Aorta (tissue), 5 donors: ENCODE results near the gene ZNF646. TPM values are rescaled to one million over a fixed set of nuclear protein-coding genes. Genes with fewer than 3 reads are reported as not detected.

Source experiments
- ATAC-seq: fragments of 200-7000 bp; cut with Tn5 transposase; one replicate; pipeline ENCODE4 v1.9.1; 2022; ENCODE audit warnings: moderate library complexity; ENCODE audit not compliant: low FRiP score
- DNase-seq, 2 donors: peaks; one replicate each; pipeline ENCODE4 v3.0.0-alpha.2; 2020
- H3K27ac ChIP-seq, 2 donors: one replicate each; pipeline ENCODE4 v1.5.1; 2013; ENCODE audit warnings: low read length in 2 of 2, mild to moderate bottlenecking in 2 of 2, moderate library complexity in 2 of 2, control low read depth in 1 of 2, inconsistent platforms in 1 of 2, low read depth in 1 of 2
- H3K27me3 ChIP-seq, 2 donors: one replicate each; pipeline ENCODE4 v1.6.1; 2013; ENCODE audit warnings: control low read depth in 1 of 2, low read length in 1 of 2, mild to moderate bottlenecking in 1 of 2, moderate library complexity in 1 of 2; ENCODE audit not compliant: insufficient read depth in 2 of 2, control insufficient read depth in 1 of 2
- H3K36me3 ChIP-seq, 2 donors: one replicate each; pipeline ENCODE4 v1.6.1; 2013; ENCODE audit warnings: control low read depth in 1 of 2, low read length in 1 of 2, mild to moderate bottlenecking in 1 of 2; ENCODE audit not compliant: insufficient read depth in 2 of 2, control insufficient read depth in 1 of 2
- H3K4me1 ChIP-seq, 2 donors: one replicate each; pipeline ENCODE4 v1.6.1; 2013; ENCODE audit warnings: low read length in 2 of 2, control low read depth in 1 of 2, mild to moderate bottlenecking in 1 of 2, moderate library complexity in 1 of 2; ENCODE audit not compliant: insufficient read depth in 2 of 2, control insufficient read depth in 1 of 2
- H3K4me3 ChIP-seq, 2 donors: one replicate each; pipeline ENCODE4 v1.5.1; 2013; ENCODE audit warnings: low read length in 2 of 2, control low read depth in 1 of 2, mild to moderate bottlenecking in 1 of 2
- H3K9me3 ChIP-seq: one replicate; pipeline ENCODE4 v1.6.1; 2013; ENCODE audit warnings: mild to moderate bottlenecking, low read length; ENCODE audit not compliant: control insufficient read depth
- WGBS, 2 donors: extraction: QIAGEN DNeasy Blood & Tissue Kit; methylation state at CpG; one replicate each; pipeline ENCODE4 v1.1.7; 2013; 5-methylcytosine and 5-hydroxymethylcytosine counted together
- intact Hi-C, 2 donors: fragments of 100-400 bp; cut with DNase I; formaldehyde crosslinking; loops; one replicate each; pipeline versions ENCODE4 v1.14.2 to v1.15.0; 2022
- long read RNA-seq, 2 donors: library from polyadenylated mRNA; unstranded; transcript quantifications; one replicate each; pipeline ENCODE4 v2.0.0, GENCODE V29; 2020 to 2021
- polyA plus RNA-seq, 2 donors: library from polyadenylated mRNA; stranded (reverse); fragments of 200-250 nt; gene quantifications; one replicate each; pipeline ENCODE4 v1.2.3, GENCODE V29; 2013
- total RNA-seq, 2 donors: library from RNA; stranded (reverse); fragmentation: NEBNext Ultra II Directional; extraction: Animal tissue kit (Norgen Biotek cat#: 25700); gene quantifications; one replicate each; pipeline ENCODE4 v1.2.1, GENCODE V29; 2021
- donor health status: healthy with polysubstance abuse.
- donor health status: Bipolar disorder and iron deficiency.
- donor health status: DM: no; HTN: no; CAD: no.
- donor health status: DM: no; HTN: no; CAD: no.
- donor health status: DM: yes; HTN: yes; CAD: no.

ZNF646 gene, protein sequence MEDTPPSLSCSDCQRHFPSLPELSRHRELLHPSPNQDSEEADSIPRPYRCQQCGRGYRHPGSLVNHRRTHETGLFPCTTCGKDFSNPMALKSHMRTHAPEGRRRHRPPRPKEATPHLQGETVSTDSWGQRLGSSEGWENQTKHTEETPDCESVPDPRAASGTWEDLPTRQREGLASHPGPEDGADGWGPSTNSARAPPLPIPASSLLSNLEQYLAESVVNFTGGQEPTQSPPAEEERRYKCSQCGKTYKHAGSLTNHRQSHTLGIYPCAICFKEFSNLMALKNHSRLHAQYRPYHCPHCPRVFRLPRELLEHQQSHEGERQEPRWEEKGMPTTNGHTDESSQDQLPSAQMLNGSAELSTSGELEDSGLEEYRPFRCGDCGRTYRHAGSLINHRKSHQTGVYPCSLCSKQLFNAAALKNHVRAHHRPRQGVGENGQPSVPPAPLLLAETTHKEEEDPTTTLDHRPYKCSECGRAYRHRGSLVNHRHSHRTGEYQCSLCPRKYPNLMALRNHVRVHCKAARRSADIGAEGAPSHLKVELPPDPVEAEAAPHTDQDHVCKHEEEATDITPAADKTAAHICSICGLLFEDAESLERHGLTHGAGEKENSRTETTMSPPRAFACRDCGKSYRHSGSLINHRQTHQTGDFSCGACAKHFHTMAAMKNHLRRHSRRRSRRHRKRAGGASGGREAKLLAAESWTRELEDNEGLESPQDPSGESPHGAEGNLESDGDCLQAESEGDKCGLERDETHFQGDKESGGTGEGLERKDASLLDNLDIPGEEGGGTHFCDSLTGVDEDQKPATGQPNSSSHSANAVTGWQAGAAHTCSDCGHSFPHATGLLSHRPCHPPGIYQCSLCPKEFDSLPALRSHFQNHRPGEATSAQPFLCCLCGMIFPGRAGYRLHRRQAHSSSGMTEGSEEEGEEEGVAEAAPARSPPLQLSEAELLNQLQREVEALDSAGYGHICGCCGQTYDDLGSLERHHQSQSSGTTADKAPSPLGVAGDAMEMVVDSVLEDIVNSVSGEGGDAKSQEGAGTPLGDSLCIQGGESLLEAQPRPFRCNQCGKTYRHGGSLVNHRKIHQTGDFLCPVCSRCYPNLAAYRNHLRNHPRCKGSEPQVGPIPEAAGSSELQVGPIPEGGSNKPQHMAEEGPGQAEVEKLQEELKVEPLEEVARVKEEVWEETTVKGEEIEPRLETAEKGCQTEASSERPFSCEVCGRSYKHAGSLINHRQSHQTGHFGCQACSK (N-terminal part only)
- total RNA-seq (10 to 100 TPM; 12.6 to 15.0 TPM), polyA plus RNA-seq (1 to 10 TPM; 1.6 to 4.7 TPM)
- long read RNA-seq, donor 1, full-length matches to known transcripts: 3 of 10 reads
- long read RNA-seq, donor 1, partial matches to known transcripts: 5 of 10 reads
- long read RNA-seq, donor 1, other reads (novel, unspliced or antisense): 2 of 10 reads
- long read RNA-seq, donor 2, full-length matches to known transcripts: 4 of 8 reads
- long read RNA-seq, donor 2, partial matches to known transcripts: 3 of 8 reads
- long read RNA-seq, donor 2, other reads (novel, unspliced or antisense): 1 of 8 reads

DNA sequence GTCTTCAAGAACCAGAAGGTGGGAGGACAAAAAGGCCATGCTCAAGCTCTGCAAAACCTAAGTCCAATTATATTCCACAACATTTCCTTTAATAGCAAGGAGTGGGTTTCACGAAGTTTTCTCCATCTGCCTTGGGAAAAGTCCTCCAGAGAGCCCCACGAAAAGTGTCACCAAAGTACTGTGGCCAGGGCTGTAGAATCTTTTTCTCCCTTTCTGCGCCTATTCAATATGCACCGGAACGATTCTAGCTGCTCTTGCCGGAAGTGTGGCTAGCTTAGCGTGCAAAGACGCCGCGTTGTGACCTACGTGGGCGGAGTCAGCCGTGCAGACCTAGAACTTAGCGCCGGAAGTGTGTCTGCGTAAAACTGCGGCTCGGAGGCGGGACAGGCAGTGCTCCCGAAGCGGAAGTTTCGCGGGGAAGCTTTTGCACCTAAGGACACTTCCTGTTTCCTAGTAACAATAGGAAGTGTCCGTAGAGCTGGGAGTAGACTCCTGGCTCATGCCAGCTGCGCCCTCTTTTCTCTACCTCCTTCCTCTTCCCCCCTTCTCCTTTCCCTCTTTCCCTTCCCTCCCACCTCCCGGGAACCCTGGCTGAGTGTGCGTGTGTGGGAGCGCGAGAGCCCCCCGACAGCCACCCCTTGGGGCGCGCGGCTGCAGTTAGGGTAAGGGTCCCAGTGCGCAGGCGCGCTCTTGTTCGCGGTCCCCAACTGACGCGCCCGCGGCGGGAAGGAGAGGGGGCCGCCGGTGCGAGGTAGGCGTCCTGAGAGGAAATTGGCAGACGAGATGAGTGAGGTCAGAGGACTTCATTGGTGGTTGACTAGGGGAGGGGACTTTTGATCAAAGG is at the start of gene ZNF646, which contains the start of gene ZNF668:
Gene ZNF646, plus strand, starts transcription at position 453 of the 844 bp plus-strand sequence. CDS start 1,903 bp downstream, outside the sequence.
Gene ZNF668, minus strand, starts transcription at position 271 of the 844 bp plus-strand sequence. CDS start 9,781 bp downstream, outside the sequence.
- intact Hi-C loops: loop anchor here (1.0 to 10.0 kb wide), 7 partner anchors 39 to 388 kb away; partner anchors contain the start of genes HSD3B7 (in 1 of the 2), KAT8 (in 1 of the 2), SETD1A (in 1 of the 2) and STX4 (in 1 of the 2)
- WGBS, 2 donors: 0 to 1% methylated on average over 48 of the region's 48 CpGs
- H3K4me1 ChIP-seq: peaks cover 0 to 3% of the 10 kb centered on the region in 2 donors
- no peaks in the 10 kb centered on the region for H3K9me3 ChIP-seq
- ATAC-seq (peak; percentile 96), DNase-seq (peak; percentile 99)
- no peaks in the 10 kb centered on the region for H3K36me3 ChIP-seq
- H3K4me3 ChIP-seq: peak within 1 kb of the TSS; percentile 84 to 97
- H3K27ac ChIP-seq: peak within 1 kb of the TSS; percentile 20 to 97
- no peaks in the 10 kb centered on the region for H3K27me3 ChIP-seq

DNA sequence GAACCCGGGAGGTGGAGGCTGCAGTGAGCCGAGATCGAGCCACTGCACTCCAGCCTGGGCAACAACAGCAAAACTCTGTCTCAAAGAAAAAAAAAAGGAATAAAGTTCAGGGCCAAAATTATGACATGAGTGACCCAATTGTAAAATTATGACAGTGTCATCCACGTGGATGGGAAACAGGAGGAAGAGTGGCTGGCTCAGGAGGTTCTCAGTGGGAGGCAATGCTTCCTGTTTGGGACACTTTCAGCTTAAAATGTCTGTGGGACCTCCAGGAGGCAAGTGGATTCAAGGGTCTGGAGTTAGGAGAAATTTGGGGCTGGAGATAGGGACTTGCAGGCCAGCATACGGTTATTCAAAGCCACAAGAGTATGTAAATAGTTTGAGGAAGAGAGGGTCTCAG is 48.9 kb upstream of the ZNF646 start:
- 79 to 80% methylated on average over 5 of the region's 5 CpGs for WGBS, 2 donors
- no peak overlapping the region for H3K27ac ChIP-seq
- no peak for DNase-seq
- ATAC-seq: no peak
- intact Hi-C loops: no loop called here
- no peaks in the 10 kb centered on the region for H3K27me3 ChIP-seq
- H3K4me1 ChIP-seq: no peaks in the 10 kb centered on the region
- H3K36me3 ChIP-seq: no peaks in the 10 kb centered on the region
- no peak overlapping the region for H3K4me3 ChIP-seq
- H3K9me3 ChIP-seq: no peaks in the 10 kb centered on the region

DNA sequence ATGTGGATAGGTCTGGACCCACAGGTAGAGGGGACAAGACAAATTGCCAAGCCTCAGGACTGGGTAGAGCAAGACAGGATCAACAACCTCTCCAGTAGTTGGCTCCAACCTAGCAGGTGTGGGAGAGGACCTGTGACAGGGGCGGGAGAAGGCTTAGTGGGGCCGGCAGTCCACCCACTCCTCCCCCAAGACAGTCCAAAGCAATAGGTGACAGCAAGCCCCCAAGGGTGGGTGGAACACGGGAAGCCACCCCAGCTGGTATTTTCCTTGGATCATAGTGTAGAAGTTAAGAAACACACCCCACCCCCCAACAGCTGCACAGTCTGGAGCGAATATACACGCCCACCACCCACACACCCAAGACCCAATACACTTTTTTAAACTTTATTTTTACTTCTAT is 45.0 kb upstream of the ZNF646 start:
- WGBS, 2 donors: 70 to 74% methylated on average over 5 of the region's 5 CpGs
- intact Hi-C loops: no loop called here

DNA sequence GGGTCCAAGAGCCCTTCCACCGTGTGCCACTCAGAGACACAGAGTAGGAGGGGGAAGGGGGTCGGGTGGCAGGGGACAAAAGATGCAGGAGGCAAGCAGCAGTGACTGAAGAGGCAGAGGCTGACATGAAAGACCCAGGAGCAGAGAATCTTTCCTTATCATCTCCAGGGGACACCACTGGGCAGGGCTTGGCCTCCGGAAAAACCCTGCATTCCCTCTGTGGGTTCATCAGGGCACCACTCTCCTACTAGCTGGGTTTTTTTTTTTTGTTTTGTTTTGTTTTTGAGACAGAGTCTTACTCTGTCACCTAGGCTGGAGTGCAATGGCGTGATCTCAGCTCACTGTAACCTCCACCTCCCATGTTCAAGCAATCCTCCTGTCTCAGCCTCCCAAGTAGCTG is 42.9 kb upstream of the ZNF646 start:
- H3K36me3 ChIP-seq: no peaks in the 10 kb centered on the region
- no peak overlapping the region for H3K4me3 ChIP-seq
- ATAC-seq (no peak), DNase-seq (no peak)
- intact Hi-C loops: loop anchor here in 1 of 2 donors (5.0 kb wide), 2 partner anchors 41 to 426 kb away; partner anchors contain the start of genes ARMC5, ZNF646 and ZNF668
- no peaks in the 10 kb centered on the region for H3K27me3 ChIP-seq
- no peak overlapping the region for H3K27ac ChIP-seq
- WGBS, 2 donors: 82 to 86% methylated on average over 4 of the region's 4 CpGs
- H3K9me3 ChIP-seq: no peaks in the 10 kb centered on the region
- H3K4me1 ChIP-seq: peaks cover 0 to 1% of the 10 kb centered on the region in 2 donors

More for the DNA sequence above, 45.0 kb upstream of the ZNF646 start:
- H3K27ac ChIP-seq: no peak overlapping the region
- H3K9me3 ChIP-seq: no peaks in the 10 kb centered on the region
- no peaks in the 10 kb centered on the region for H3K36me3 ChIP-seq
- peaks cover 0 to 1% of the 10 kb centered on the region in 2 donors for H3K4me1 ChIP-seq
- no peak for DNase-seq
- no peaks in the 10 kb centered on the region for H3K27me3 ChIP-seq
- no peak for ATAC-seq
- H3K4me3 ChIP-seq: no peak overlapping the region

DNA sequence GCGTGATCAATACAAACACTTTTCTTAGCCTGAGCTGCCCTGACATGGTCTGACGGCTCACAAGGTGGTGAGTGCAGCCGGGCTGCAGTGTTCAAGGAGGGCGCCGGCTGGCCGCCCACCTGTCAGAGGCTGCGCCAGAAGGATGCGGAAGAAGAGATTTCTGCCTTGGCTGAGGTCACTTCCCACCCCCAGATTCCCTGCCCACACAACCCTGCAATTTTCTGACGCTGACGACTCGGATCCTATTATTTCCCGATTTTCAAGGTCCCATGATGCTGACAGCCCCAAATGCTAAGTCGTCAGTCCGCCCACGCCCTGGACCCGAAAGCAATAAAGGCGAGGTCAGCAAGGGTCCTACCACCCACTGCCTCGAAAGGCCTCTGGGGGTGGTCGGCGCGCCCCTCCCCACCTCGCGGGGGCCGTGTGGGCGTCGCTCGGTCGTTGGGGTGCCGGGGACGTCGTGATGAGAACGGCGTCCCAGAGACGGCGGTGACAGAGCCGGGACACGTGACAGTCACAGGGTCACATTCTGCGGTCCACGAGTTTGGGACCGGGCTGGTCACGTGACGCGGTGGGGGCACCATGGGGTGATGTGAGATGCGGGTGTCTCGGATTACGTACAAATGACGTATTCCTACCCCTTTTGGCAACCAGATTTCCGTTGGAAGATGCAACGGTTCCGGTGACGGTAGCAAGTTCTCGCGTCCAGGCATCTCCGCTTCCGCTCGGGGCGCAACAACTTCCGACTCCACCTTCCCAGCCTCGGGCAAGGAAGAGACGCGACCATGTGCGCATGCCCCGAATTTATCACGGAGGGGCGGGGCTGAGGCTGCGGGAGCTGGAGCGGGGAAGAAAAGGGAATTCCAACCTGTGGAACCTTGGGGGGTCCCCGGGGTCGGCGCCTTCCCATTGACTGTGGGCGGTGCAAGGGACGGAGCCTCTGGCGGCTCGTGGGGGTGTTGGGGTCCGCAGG is 41.2 kb upstream of the ZNF646 start, which contains the start of gene STX4:
Gene STX4, plus strand, starts transcription at position 823 of the 973 bp plus-strand sequence. CDS start 248 bp downstream, outside the sequence.
- Histone ChIP-seq H3K27ac (peak within 1 kb of the TSS; percentile 6 to 83), H3K9me3 (no peaks in the 10 kb centered on the region), H3K4me3 (peak within 1 kb of the TSS; percentile 76 to 89), H3K36me3 (no peaks in the 10 kb centered on the region), H3K27me3 (no peaks in the 10 kb centered on the region), H3K4me1 (peaks cover 0 to 1% of the 10 kb centered on the region in 2 donors)
- DNase-seq (peak; percentile 99 to 100), ATAC-seq (peak; percentile 96)
- intact Hi-C loops: loop anchor here in 1 of 2 donors (2.0 to 5.0 kb wide), 3 partner anchors 36 to 424 kb away; partner anchors contain the start of genes ARMC5, ZNF646 and ZNF668
- WGBS, 2 donors: 1% methylated on average over 74 to 75 of the region's 75 CpGs

DNA sequence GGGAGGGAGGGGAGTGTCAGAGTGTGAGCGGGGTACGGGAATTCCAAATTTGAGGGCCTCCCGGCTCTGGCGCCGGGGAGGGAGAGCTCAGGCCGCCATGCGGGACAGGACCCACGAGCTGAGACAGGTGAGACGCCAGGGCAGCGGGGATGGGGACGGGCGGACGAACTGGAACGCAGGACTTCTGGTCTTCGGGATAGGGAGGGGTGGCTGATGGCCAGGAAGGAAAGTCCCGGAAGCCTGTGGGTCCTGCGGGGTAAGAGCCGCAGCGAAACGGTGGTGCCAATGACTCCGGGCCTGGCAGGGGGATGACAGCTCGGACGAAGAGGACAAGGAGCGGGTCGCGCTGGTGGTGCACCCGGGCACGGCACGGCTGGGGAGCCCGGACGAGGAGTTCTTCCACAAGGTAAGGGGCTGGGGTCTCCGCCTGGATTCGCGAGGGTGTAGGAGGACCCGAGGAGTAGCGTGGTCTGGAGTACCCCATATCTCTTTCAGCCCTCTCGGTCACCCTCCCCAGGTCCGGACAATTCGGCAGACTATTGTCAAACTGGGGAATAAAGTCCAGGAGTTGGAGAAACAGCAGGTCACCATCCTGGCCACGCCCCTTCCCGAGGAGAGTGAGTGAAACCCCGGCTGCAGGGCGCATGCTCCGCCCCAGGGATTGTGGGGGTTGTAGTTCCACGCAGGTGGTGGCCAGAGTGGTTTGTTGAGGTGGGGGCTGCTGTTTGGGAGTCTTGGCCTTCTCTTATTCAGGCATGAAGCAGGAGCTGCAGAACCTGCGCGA is 40.3 kb upstream of the ZNF646 start:
- WGBS, 2 donors: 1% methylated on average over 47 of the region's 47 CpGs
- ATAC-seq (peak; percentile 90), DNase-seq (peak; percentile 96)
- peak overlapping the region in 1 of 2 donors; percentile 41 for H3K27ac ChIP-seq
- peaks cover 0 to 5% of the 10 kb centered on the region in 2 donors for H3K36me3 ChIP-seq
- H3K27me3 ChIP-seq: no peaks in the 10 kb centered on the region
- H3K4me1 ChIP-seq: peaks cover 0 to 1% of the 10 kb centered on the region in 2 donors
- H3K9me3 ChIP-seq: no peaks in the 10 kb centered on the region
- H3K4me3 ChIP-seq: peak overlapping the region; percentile 76 to 89
- intact Hi-C loops: loop anchor here (2.0 to 5.0 kb wide), 4 partner anchors 37 to 423 kb away; partner anchors contain the start of genes ARMC5 (in 1 of the 2), ZNF646 (in 1 of the 2) and ZNF668 (in 1 of the 2)
